PC-3 (cell line): ENCODE measurements around the gene ACTR6.

Experiments used
- CTCF ChIP-seq: fragments of 300-600 bp; sonication (generic); conservative IDR thresholded peaks from 2 replicates; pipeline ENCODE4 v1.5.1; 2017; ENCODE audit warnings: antibody characterized with exemption, low read depth, mild to moderate bottlenecking, low read length
- EZH2 ChIP-seq: fragments of 300-600 bp; sonication (generic); IDR thresholded peaks from one replicate; pipeline ENCODE4 v1.6.1; 2017; ENCODE audit warnings: antibody characterized with exemption, mild to moderate bottlenecking, low read length; ENCODE audit not compliant: unreplicated experiment

DNA sequence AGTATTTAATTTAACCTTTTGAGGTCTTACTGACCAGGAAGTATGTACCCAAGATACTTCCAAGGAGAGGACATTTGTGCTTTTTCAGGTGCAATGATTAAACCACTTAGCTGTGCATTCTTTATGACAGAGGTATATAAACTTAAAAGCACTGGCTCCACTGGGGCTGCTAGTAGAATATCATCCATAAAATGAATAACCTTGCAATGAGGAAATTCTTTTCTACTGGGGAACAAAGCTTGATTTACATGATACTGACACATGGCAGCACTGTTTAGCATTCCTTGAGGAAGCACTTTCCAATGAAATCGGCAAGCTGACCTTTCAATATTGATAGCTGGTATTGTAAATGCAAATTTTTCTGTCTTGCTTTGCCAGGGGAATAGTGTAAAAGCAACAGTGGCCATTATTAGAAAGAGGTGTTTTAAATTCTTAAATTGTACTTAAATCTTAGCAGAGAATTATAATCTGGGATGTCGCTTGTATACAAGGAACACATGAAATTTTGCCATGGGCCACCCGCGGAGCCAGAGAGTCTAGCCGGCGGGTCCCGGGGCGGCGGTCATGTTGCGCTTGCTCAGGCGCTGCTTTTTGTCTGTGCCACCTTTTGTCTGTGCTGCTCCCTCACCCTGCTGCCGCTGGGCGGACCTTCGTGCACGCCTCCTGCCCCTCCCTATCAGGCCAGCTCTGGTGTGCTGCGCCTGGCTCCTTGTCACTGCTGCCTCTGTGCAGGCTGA, 37.0 kb upstream of the ACTR6 start:
- TF ChIP-seq CTCF (peak; percentile 39; the same call in 1 of the 2 replicates), EZH2 (no peak)
